H1 (cell line): ENCODE results near the gene HSD17B2. TPM values are rescaled to one million over a fixed set of nuclear protein-coding genes. Genes with fewer than 3 reads are reported as not detected.

ENCODE experiments used
- BCL11A ChIP-seq, 2 experiments: IDR thresholded peaks; one replicate each; pipeline ENCODE4 v1.6.1; 2011; ENCODE audit warnings: low read depth in 2 of 2, low read length in 2 of 2, mild to moderate bottlenecking in 2 of 2
- CREB1 ChIP-seq: IDR thresholded peaks from 2 replicates; pipeline ENCODE4 v1.6.1; 2012; ENCODE audit warnings: inconsistent platforms
- MAFK ChIP-seq: IDR thresholded peaks from 2 replicates; pipeline ENCODE4 v1.6.1; 2012; ENCODE audit warnings: low read depth, mild to moderate bottlenecking, improper control_type of control experiment, low read length
- polyA plus RNA-seq, 7 experiments: library from polyadenylated mRNA; depleted of rRNA in 3 of 7; stranded (reverse) in 5 of 7; unstranded in 2 of 7; fragments of >200 nt in 5 of 7; fragments of 200-250 nt in 2 of 7; gene quantifications; 1 replicate in 5 of 7; 2 replicates in 1 of 7; 4 replicates in 1 of 7; pipeline versions ENCODE4 v1.2.1 to v1.2.3, GENCODE V29; 2011 to 2013; ENCODE audit warnings: missing spikeins in 2 of 7, mixed read lengths in 2 of 7
- total RNA-seq: library from RNA; stranded (reverse); fragmentation: NEBNext Ultra II Directional; extraction: Animal tissue kit (Norgen Biotek cat#: 25700); gene quantifications from 2 replicates; pipeline ENCODE4 v1.2.1, GENCODE V29; 2021

The HSD17B2 gene
- total and polyA plus RNA-seq, 2 of the 8 experiments (the other 6 are each of a cell fraction or from before 2014, with no cell fraction given): not detected

DNA sequence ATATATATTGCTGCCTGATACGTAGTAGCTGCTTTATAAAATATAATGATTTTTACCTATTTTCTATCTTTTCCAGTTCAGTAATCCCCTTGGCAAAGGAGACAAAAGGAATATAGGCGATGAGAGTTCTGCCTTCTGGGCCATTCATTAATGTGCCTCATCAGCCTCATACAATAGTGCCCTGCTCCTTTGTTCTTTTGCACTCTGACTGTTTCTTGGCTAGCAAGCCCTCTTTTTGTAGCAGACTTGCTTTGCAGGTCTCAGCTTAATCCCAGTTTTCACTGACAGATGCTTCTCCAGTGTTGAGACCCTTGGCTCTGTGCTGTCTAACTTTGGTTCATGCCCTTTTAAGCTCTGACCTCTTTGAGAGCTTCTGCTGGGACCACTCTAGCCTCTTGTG lies 10.4 kb downstream of the HSD17B2 start (continued):
- no peak for TF ChIP-seq BCL11A (IDR thresholded peaks at IDR 0.05; ENCODE audit: low read depth in 2 of 2, low read length in 2 of 2)
- no peak for TF ChIP-seq CREB1
- no peak for TF ChIP-seq MAFK
